Astrocyte (in vitro differentiated cells and primary cell): Measurements from ENCODE around the gene CDH23. TPM values are rescaled to one million over a fixed set of nuclear protein-coding genes. Genes with fewer than 3 reads are reported as not detected.

Source experiments
- DNase-seq: peaks from one replicate; pipeline ENCODE4 v3.0.0-alpha.2; 2010; ENCODE audit warnings: low read depth
- FAIRE-seq: peaks from 2 replicates; lab custom pipeline; 2011; peaks lifted over from hg19 to GRCh38; lab: Jason Lieb, UNC
- H2AFZ ChIP-seq: 2 replicates; pipeline ENCODE4 v1.6.0; 2012; ENCODE audit warnings: low read depth, low read length, inconsistent platforms
- H3K27ac ChIP-seq: 2 replicates; pipeline ENCODE4 v1.5.1; 2011; ENCODE audit warnings: low read depth, low read length, inconsistent platforms
- H3K27me3 ChIP-seq: 2 replicates; pipeline ENCODE4 v1.6.0; 2011; ENCODE audit warnings: low read length, inconsistent platforms; ENCODE audit not compliant: insufficient read depth
- H3K36me3 ChIP-seq: 2 replicates; pipeline ENCODE4 v1.5.1; 2011; ENCODE audit warnings: low read length, inconsistent platforms; ENCODE audit not compliant: insufficient read depth
- H3K4me1 ChIP-seq: 2 replicates; pipeline ENCODE4 v1.5.1; 2011; ENCODE audit warnings: low read length, inconsistent platforms; ENCODE audit not compliant: insufficient read depth
- H3K4me2 ChIP-seq: 2 replicates; pipeline ENCODE4 v1.6.0; 2012; ENCODE audit warnings: low read length, inconsistent platforms
- H3K4me3 ChIP-seq: 2 replicates; pipeline ENCODE4 v1.5.1; 2011; ENCODE audit warnings: low read depth, mild to moderate bottlenecking, low read length, inconsistent platforms; ENCODE audit not compliant: insufficient read depth
- H3K79me2 ChIP-seq: 2 replicates; pipeline ENCODE4 v1.6.0; 2012; ENCODE audit warnings: mild to moderate bottlenecking, low read length, inconsistent platforms; ENCODE audit not compliant: insufficient read depth
- H3K9ac ChIP-seq: 2 replicates; pipeline ENCODE4 v1.6.0; 2012; ENCODE audit warnings: mild to moderate bottlenecking, low read length, inconsistent platforms
- H3K9me3 ChIP-seq: 2 replicates; pipeline ENCODE4 v1.5.1; 2012; ENCODE audit warnings: low read depth, mild to moderate bottlenecking, low read length, inconsistent platforms; ENCODE audit not compliant: insufficient read depth
- H4K20me1 ChIP-seq: 2 replicates; pipeline ENCODE4 v1.6.0; 2012; ENCODE audit warnings: low read length, inconsistent platforms; ENCODE audit not compliant: insufficient read depth
- H3K27ac Mint-ChIP-seq: one replicate; pipeline ENCODE4 v1.8.0; 2021; ENCODE audit warnings: mild to moderate bottlenecking, mixed read lengths; ENCODE audit not compliant: unreplicated experiment
- H3K27me3 Mint-ChIP-seq: one replicate; pipeline ENCODE4 v1.8.0; 2021; ENCODE audit warnings: low read depth, mixed read lengths; ENCODE audit not compliant: unreplicated experiment
- H3K36me3 Mint-ChIP-seq: one replicate; pipeline ENCODE4 v1.8.0; 2021; ENCODE audit warnings: low read depth, mixed read lengths; ENCODE audit not compliant: unreplicated experiment
- H3K4me1 Mint-ChIP-seq: one replicate; pipeline ENCODE4 v1.8.0; 2021; ENCODE audit warnings: low read depth, mixed read lengths; ENCODE audit not compliant: unreplicated experiment
- H3K4me3 Mint-ChIP-seq: one replicate; pipeline ENCODE4 v1.8.0; 2021; ENCODE audit warnings: mild to moderate bottlenecking, moderate library complexity, mixed read lengths; ENCODE audit not compliant: unreplicated experiment
- H3K9me3 Mint-ChIP-seq: one replicate; pipeline ENCODE4 v1.8.0; 2021; ENCODE audit warnings: mild to moderate bottlenecking, mixed read lengths; ENCODE audit not compliant: unreplicated experiment
- EZH2 ChIP-seq: IDR thresholded peaks from 2 replicates; pipeline ENCODE4 v1.6.1; 2012; ENCODE audit warnings: mild to moderate bottlenecking, low read length, inconsistent platforms; ENCODE audit not compliant: insufficient read depth
- total RNA-seq: library from RNA; stranded (reverse); gene quantifications from 2 replicates; pipeline ENCODE4 v1.2.1, GENCODE V29; 2021
- TF ChIP-seq, protein P1 (sequence below): IDR thresholded peaks from 2 replicates; pipeline ENCODE4 v1.5.1; 2011; ENCODE audit warnings: low read depth, mild to moderate bottlenecking, inconsistent platforms, low read length, moderate library complexity; ENCODE audit not compliant: insufficient read depth

CDH23 gene
- total RNA-seq, 1 donor from 2014 or later = not detected

DNA sequence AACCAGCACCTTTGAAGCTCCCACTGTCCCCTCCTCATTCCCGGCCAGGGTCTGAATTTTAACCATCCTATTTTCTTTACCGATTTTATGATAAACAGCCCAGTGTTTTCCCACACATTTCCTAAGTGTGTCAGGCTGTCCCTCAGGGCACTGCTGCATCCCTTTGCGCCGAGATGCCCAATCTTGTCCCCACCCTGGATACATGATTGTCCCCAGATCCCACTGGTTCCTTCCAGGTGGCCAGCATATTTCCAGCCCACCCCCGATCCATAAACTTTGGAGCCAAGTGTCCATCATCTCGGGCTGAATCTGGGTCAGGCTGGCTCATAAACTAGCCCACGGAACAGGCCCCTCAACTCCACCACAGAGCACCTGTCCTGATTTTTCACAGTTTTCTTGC is 137.2 kb downstream of the CDH23 start:
- TF ChIP-seq EZH2 = no peak
- TF ChIP-seq, protein P1, sequence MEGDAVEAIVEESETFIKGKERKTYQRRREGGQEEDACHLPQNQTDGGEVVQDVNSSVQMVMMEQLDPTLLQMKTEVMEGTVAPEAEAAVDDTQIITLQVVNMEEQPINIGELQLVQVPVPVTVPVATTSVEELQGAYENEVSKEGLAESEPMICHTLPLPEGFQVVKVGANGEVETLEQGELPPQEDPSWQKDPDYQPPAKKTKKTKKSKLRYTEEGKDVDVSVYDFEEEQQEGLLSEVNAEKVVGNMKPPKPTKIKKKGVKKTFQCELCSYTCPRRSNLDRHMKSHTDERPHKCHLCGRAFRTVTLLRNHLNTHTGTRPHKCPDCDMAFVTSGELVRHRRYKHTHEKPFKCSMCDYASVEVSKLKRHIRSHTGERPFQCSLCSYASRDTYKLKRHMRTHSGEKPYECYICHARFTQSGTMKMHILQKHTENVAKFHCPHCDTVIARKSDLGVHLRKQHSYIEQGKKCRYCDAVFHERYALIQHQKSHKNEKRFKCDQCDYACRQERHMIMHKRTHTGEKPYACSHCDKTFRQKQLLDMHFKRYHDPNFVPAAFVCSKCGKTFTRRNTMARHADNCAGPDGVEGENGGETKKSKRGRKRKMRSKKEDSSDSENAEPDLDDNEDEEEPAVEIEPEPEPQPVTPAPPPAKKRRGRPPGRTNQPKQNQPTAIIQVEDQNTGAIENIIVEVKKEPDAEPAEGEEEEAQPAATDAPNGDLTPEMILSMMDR = no peak
- Histone ChIP-seq H3K9ac (no peak overlapping the region), H3K4me1 (peaks cover 13% of the 10 kb centered on the region), H2AFZ (no peak overlapping the region), H3K4me3 (no peak overlapping the region), H3K36me3 (no peaks in the 10 kb centered on the region), H4K20me1 (no peaks in the 10 kb centered on the region), H3K27me3 (peaks cover 3% of the 10 kb centered on the region), H3K27ac (no peak overlapping the region), H3K4me2 (no peak overlapping the region), H3K9me3 (no peaks in the 10 kb centered on the region), H3K79me2 (no peaks in the 10 kb centered on the region)
- no peak for FAIRE-seq
- no peaks in the 10 kb centered on the region for H3K36me3 Mint-ChIP-seq
- H3K4me1 Mint-ChIP-seq = peaks cover 11% of the 10 kb centered on the region
- DNase-seq = no peak
- peak overlapping the region; percentile 70 for H3K27ac Mint-ChIP-seq
- H3K4me3 Mint-ChIP-seq = no peak overlapping the region
- H3K27me3 Mint-ChIP-seq = peaks cover 36% of the 10 kb centered on the region
- H3K9me3 Mint-ChIP-seq = peaks cover 2% of the 10 kb centered on the region

DNA sequence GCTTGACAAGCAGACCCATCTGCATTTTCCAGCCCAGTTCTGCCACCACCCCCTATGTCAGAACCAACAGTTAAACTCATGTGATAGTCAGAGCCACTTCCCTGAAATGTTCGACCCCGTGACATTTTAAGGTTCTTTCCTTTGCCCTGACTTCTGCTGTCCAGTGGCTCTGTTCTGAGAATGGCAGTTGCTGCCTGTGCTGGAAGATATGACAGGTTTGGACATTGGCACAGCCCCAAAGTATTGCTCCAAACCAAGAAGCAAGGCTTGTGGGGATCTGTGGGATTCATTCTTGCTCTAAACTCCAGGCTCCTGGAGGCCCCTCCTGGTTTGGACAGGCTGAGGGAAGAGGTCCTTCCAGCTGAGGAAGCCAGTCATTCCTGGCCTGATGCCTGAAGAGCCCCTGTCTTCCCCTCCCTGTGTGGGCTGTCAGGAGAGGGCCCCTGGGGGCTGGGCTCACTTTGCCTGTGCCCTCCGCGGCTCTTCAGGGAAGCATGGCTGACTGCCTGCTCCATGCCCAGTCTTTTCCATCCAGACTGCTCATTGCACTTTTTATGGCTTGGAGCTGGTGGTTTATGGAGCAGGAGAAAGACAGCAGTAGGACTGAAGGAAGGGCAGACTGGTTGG is 138.0 kb downstream of the CDH23 start:
- Histone ChIP-seq H3K9me3 (no peaks in the 10 kb centered on the region), H3K36me3 (no peaks in the 10 kb centered on the region), H3K27me3 (peaks cover 3% of the 10 kb centered on the region), H3K4me3 (no peak overlapping the region), H3K9ac (no peak overlapping the region), H4K20me1 (no peaks in the 10 kb centered on the region), H3K4me1 (peaks cover 13% of the 10 kb centered on the region), H3K27ac (no peak overlapping the region), H3K4me2 (no peak overlapping the region), H3K79me2 (no peaks in the 10 kb centered on the region), H2AFZ (no peak overlapping the region)
- Mint-ChIP-seq H3K27me3 (peaks cover 39% of the 10 kb centered on the region), H3K27ac (no peak overlapping the region), H3K4me3 (no peak overlapping the region), H3K4me1 (peaks cover 11% of the 10 kb centered on the region), H3K9me3 (peaks cover 2% of the 10 kb centered on the region), H3K36me3 (no peaks in the 10 kb centered on the region)
- DNase-seq (no peak), FAIRE-seq (no peak)
- TF ChIP-seq, protein P1 = no peak
- TF ChIP-seq EZH2 = no peak

DNA sequence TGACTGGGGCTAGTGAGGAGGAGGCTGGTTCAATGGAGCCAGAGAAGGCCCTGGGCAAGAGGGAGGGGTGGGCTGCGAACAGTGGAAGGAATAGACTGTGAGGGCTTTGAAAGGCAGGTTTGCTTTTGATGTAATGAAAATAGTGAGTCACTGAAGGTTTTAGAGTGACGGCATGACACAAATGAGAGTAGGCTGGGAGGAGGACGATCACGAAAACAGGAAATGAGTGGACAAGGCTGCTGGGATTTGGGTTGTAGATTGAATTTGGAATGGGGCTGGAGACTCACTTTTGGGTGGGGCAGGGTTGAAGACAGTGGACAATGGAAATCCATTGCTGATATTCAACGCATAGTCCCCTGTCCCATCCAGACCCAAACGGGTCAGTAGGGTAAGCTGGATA is 139.6 kb downstream of the CDH23 start:
- H4K20me1 ChIP-seq = no peaks in the 10 kb centered on the region
- no peak overlapping the region for H3K4me3 ChIP-seq
- H3K79me2 ChIP-seq = no peaks in the 10 kb centered on the region
- Mint-ChIP-seq H3K36me3 (no peaks in the 10 kb centered on the region), H3K27ac (no peak overlapping the region), H3K4me3 (peak overlapping the region; percentile 3), H3K9me3 (peaks cover 2% of the 10 kb centered on the region), H3K4me1 (peaks cover 15% of the 10 kb centered on the region), H3K27me3 (peaks cover 54% of the 10 kb centered on the region)
- no peaks in the 10 kb centered on the region for H3K36me3 ChIP-seq
- DNase-seq = no peak
- no peak for FAIRE-seq
- H3K9ac ChIP-seq = no peak overlapping the region
- H3K27ac ChIP-seq = no peak overlapping the region
- peak overlapping the region; percentile 28 for H3K4me2 ChIP-seq
- H3K27me3 ChIP-seq = peaks cover 3% of the 10 kb centered on the region
- TF ChIP-seq, protein P1 = no peak
- no peak for TF ChIP-seq EZH2
- H2AFZ ChIP-seq = peak overlapping the region; percentile 9
- no peaks in the 10 kb centered on the region for H3K9me3 ChIP-seq
- H3K4me1 ChIP-seq = peaks cover 13% of the 10 kb centered on the region
